Measurements from ENCODE around the gene CDKAL1.
A peak's percentile ranks its signal among the peaks of the same experiment; 100 is the strongest.

Gene CDKAL1

DNA sequence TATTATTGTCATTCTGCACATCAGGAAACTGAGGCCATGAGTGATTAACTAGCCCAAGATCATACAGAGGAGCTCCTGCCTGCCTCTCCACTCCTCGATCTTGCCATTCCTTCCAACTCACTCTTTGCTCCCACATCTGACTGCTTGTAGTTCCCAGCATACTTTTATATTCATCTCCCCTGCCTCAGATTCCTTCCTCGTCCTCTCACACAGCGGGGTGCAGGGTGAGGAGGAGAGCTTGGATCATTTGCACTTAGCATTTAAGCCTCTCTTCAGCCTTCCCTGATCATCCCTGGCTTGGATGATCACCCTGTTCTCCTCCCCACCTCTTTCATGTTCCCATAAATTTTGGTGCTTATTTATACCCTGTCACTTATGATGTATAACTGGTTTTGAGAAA is 544.2 kb downstream of the CDKAL1 start:
- Histone ChIP-seq H3K9me3 (no peaks in the 10 kb centered on the region), H3K4me3 (ENCODE audit: low read depth, low read length) (no peak overlapping the region), H3K27me3 (no peaks in the 10 kb centered on the region), H3K36me3 (no peaks in the 10 kb centered on the region), H3K4me1 (peaks cover 23% of the 10 kb centered on the region)
- no peak for DNase-seq
- TF ChIP-seq CTCF (IDR thresholded peaks at IDR 0.05; ENCODE audit: low read depth, low read length): no peak

- Histone ChIP-seq H3K9me3 (no peaks in the 10 kb centered on the region), H3K4me1 (peaks cover 24% of the 10 kb centered on the region), H3K4me3 (ENCODE audit: low read depth, low read length) (no peak overlapping the region), H3K36me3 (no peaks in the 10 kb centered on the region), H3K27me3 (no peaks in the 10 kb centered on the region)
- peak; percentile 46 for DNase-seq
- no peak for TF ChIP-seq CTCF (IDR thresholded peaks at IDR 0.05; ENCODE audit: low read depth, low read length)
Observed at GRCh38 chr6:21079468-21080048, 545.3 kb downstream of the CDKAL1 start.

GRCh38 chr6:21080221-21080620 is 546.0 kb downstream of the CDKAL1 start:
- TF ChIP-seq CTCF (IDR thresholded peaks at IDR 0.05; ENCODE audit: low read depth, low read length): no peak

GRCh38 chr6:21082091-21082490 is 547.8 kb downstream of the CDKAL1 start:
- TF ChIP-seq CTCF (IDR thresholded peaks at IDR 0.05; ENCODE audit: low read depth, low read length): no peak
- no peaks in the 10 kb centered on the region for H3K36me3 ChIP-seq
- no peak for DNase-seq
- no peak overlapping the region for H3K4me3 ChIP-seq (ENCODE audit: low read depth, low read length)
- H3K9me3 ChIP-seq: no peaks in the 10 kb centered on the region
- no peaks in the 10 kb centered on the region for H3K27me3 ChIP-seq
- H3K4me1 ChIP-seq: peaks cover 32% of the 10 kb centered on the region

More at GRCh38 chr6:21080221-21080620, 546.0 kb downstream of the CDKAL1 start:
- H3K36me3 ChIP-seq: no peaks in the 10 kb centered on the region
- peaks cover 31% of the 10 kb centered on the region for H3K4me1 ChIP-seq
- H3K4me3 ChIP-seq (ENCODE audit: low read depth, low read length): no peak overlapping the region
- no peaks in the 10 kb centered on the region for H3K9me3 ChIP-seq
- no peaks in the 10 kb centered on the region for H3K27me3 ChIP-seq
- no peak for DNase-seq

- TF ChIP-seq CTCF (IDR thresholded peaks at IDR 0.05; ENCODE audit: low read depth, low read length): no peak
- Histone ChIP-seq H3K4me1 (peaks cover 28% of the 10 kb centered on the region), H3K27me3 (no peaks in the 10 kb centered on the region), H3K4me3 (ENCODE audit: low read depth, low read length) (no peak overlapping the region), H3K36me3 (no peaks in the 10 kb centered on the region), H3K9me3 (no peaks in the 10 kb centered on the region)
- DNase-seq: no peak
Observed at GRCh38 chr6:21083708-21084107, 549.5 kb downstream of the CDKAL1 start.

- DNase-seq: peak; percentile 34
- no peaks in the 10 kb centered on the region for H3K9me3 ChIP-seq
- H3K4me1 ChIP-seq: peaks cover 19% of the 10 kb centered on the region
- H3K27me3 ChIP-seq: no peaks in the 10 kb centered on the region
- H3K36me3 ChIP-seq: no peaks in the 10 kb centered on the region
- no peak for TF ChIP-seq CTCF (IDR thresholded peaks at IDR 0.05; ENCODE audit: low read depth, low read length)
- no peak overlapping the region for H3K4me3 ChIP-seq (ENCODE audit: low read depth, low read length)
Observed at GRCh38 chr6:21084656-21085055, 550.4 kb downstream of the CDKAL1 start.

Measured in BE2C (cell line).